GM18873 (cell line): ENCODE data around the gene KRTAP4-6.
"Not testable (repeated sequence)": the region's sequence is repeated elsewhere in the genome, so short reads cannot be mapped to it uniquely, and the experiment has no call there.

Experiments used
- ATAC-seq: cut with Tn5 transposase; IDR thresholded peaks from one replicate; pipeline ENCODE4 v1.9.1; 2021; ENCODE audit warnings: mild to moderate bottlenecking, moderate library complexity, moderate number of reproducible peaks; ENCODE audit not compliant: unreplicated experiment, low FRiP score

KRTAP4-6 gene

GRCh38 chr17:41148971-41149651 is 8.8 kb upstream of the KRTAP4-6 start:
- not testable (repeated sequence) for ATAC-seq

DNA sequence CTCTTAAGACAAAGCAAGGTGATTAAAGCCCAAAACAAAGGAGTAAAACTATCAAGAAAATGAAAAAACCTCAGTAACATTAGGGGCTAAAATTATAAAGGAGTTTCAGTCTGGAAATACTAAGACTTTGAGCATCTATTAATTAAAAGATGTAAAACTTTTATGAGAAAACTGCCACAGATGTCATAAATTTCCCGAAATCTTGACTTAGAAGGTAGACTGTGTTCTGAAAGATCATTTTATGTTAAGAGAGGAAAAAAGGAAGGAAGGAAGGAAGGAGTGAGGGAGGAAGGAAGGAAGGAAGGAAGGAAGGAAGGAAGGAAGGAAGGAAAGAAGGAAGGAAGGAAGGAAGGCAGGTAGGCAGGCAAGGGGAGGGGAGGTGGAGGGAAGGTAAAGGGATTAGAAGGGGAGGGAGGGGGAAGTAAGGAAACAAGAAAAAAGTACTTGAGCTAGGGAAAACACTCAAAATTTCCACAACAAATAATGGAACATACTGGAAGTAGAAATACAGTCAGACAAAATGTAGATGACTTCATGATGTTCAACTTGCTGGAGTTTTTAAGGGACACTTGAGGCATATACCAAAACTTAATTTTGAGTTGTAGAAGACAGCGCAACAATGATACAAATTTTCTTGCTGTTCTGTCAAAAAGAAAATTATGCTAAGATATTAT is 7.3 kb upstream of the KRTAP4-6 start:
- no peak for ATAC-seq

- ATAC-seq: no peak
Measured at GRCh38 chr17:41145261-41145660, 4.9 kb upstream of the KRTAP4-6 start.

DNA sequence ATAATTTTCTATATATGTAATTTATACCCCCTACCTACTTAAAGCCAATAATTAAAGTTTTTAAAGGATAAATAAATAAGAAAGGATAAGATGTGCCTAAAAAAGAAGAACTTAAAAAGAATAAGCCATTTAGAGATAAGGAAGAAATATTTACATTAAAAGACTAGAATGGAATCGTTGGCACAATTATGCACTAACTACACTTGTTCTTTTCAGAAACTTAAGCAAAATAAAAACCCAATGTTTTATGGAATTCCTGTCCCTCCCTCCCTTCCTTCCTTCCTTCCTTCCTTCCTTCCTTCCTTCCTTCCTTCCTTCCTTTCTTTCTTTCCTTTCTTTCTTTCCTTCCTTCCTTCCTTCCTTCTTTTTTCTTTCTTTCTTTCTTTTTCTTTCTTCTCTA is 4.5 kb upstream of the KRTAP4-6 start:
- no peak for ATAC-seq

DNA sequence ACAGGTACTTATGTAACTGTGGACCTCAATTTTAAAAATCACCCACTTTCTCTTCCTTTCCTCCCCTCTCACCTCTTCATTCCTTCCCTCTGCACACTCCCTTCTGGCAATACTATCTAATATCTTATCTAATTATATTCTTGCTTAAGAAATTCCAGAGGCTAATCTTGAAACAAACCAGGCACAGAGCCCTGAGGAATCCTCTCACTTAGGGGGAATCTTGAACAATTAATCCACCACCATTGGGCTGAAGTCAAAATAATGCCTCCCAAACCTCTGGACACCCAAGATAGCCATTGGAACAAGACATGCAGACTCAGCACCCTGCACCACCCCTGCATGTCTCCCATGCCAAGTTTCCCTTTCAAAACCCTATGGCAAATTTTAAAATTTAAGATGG is 1.0 kb upstream of the KRTAP4-6 start:
- no peak for ATAC-seq

- ATAC-seq: not testable (repeated sequence)
Measured at GRCh38 chr17:41139865-41140264, 479 bp downstream of the KRTAP4-6 start.

DNA sequence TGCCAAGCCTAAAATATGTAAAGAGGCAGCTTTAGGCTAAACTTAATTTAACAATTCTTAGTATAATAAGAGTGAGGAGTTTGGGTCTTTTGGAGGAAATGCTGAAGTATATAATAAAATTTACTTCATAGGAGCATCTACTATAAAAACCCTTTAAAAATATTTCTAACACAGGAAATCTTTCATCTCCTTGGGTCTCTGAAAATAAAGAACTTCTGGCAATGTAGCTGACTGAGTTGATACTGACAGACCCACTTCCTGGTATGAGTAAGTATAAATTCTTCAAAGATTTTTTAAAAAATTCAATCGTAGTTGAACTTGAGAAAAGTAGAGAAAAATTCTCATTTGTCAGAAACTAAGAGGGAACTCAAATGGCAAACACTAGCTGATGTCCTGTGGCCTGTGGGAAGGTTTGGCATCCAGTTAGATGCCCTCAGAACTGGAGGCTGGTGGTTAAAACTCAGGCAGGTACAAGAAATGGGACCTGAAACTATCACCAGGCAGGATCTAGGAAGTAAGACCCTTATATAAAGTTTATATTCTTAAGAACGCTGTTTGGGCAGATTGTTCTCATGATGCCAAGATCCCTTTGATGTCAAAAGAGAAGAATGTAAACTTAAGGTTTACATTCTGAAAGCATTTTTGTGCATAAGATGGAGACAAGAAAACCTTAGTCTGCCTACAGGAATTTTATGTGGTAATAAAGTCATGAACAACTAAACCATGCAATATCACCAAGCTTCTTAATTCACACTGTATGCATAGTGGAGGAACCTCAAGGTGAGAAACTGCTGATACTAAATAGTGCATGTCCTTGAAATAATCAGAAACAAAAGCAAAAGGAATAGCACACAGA is 6.2 kb downstream of the KRTAP4-6 start:
- ATAC-seq: no peak

- ATAC-seq: no peak
Measured at GRCh38 chr17:41131979-41132378, 8.4 kb downstream of the KRTAP4-6 start.

GRCh38 chr17:41127371-41127770 is 13.0 kb downstream of the KRTAP4-6 start:
- ATAC-seq: no peak

DNA sequence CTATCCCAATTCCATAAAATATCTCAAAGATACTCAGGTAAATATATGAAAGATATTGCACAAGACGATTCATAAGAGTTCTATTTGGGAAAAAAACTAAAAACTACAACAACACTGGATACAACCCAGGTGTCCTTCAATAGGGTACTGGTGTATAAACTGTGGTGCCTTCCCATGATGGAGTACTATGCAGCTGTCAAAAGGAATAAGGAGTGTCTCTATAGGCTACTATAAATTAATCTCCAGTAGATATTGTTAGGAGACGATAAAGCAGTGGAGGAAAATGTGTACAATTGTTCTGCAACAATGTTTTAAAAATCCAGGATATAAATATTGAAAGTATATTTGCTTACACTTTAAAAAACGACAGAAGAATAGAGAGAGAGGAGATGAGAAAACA is 13.9 kb downstream of the KRTAP4-6 start:
- ATAC-seq: no peak

DNA sequence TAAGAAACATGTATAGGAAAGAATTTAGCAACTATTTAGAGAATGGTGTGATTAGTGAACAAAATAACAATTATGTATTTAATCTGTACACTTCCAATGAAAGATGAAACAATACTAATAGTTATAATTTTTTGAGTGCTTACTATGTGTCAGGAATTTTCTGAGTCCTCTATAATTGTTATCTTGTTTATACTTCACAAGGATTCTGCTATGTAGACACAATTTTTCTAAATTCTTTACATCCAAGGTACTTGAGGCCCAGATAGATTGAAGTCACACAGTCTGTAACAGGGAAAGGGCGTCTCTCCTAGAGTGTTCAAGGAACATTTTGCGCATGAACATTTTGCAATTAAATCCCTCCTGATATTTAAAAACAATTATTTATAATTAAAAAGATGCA is 15.3 kb downstream of the KRTAP4-6 start:
- no peak for ATAC-seq

DNA sequence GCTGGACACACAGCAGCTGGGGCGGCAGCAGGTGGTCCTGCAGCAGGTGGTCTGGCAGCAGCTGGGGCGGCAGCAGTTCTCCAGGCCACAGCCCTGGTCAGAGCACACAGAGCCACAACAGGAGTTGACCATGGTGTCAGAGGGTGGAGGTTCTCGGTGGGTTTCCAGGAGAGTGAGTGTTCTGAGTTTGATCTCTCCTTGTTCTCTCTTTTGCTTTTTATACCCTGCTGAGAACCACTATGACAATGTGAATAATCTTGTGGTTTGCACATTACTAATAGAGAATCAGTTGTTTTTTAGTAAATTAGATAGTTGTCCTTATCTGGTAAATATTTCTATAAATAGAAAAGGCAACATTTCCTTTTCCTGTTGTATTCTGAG is 16.4 kb downstream of the KRTAP4-6 start, which contains the start of gene KRTAP4-12:
Gene KRTAP4-12 (minus strand): TSS at position 192 of the 381 bp plus-strand sequence. CDS start 60 bp downstream, at position 132.
- ATAC-seq: not testable (repeated sequence)

DNA sequence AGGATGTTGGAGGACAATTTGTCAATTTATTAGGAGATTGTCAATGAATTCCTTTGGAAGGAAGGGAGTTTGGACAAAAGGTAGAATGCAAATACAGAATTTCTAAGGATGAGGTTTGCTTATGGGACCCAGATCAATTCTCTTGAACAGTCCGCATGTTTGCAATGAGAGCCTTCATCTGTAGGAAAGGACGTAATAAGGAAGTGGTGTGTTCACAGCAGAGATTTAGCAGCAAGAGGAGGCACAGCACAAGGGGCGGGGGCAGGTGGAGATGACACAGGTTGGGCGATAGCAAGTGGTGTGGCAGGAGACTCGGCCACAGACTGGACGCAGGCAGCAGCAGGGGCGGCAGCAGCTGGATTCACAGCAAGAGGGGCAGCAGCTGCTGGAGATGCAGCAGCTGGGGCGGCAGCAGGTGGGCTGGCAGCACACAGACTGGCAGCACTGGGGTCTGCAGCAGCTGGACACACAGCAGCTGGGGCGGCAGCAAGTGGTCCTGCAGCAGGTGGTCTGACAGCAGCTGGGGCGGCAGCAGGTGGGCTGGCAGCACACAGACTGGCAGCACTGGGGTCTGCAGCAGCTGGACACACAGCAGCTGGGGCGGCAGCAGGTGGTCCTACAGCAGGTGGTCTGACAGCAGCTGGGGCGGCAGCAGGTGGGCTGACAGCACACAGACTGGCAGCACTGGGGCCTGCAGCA is 16.9 kb downstream of the KRTAP4-6 start:
- ATAC-seq: not testable (repeated sequence)

- no peak for ATAC-seq
Measured at GRCh38 chr17:41121742-41122141, 18.6 kb downstream of the KRTAP4-6 start.

DNA sequence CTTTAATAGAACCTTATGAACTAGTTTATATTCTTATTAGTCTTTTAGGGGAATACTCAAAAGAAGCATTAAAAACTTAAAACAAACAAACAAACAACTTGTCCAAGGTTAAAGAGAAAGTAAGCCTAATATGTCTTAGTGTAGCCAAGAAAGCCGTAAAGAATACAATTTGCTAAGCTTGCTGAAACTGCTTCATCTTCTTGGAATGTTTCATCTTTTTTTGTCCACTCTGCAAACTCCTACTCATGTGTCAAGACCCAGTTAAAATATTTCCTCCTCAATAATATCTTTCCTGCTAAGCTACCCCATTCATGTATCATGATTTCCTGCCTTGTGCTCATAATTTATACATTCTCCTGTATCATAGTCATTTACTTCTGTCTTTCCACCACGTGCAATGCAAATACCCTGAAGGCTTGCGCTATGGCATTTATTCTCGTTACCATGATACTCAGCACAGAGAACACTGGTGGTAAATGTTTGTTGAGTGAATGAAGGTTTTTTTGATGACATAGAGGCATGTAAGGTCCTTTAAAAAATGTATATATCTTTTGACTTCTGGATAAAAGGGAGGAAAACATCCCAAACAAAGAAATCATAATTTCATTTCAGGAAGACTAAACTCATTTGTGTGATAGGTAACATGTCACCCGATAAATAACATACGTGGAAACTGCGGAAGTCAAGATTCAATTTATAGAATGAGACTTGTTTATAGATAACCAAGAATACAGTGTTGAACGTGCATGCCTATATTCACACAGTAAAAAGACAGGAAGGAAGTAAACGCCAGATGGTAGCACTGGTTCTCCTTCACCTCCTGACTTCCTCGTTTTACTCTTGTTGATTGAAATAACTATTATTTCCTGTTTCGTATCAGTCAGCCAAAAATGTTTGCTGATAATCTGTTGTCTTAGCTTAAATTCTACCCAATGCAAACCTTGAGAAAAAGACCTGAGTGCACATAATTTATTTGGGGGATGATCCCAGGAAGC is 20.4 kb downstream of the KRTAP4-6 start:
- ATAC-seq: not testable (repeated sequence)

DNA sequence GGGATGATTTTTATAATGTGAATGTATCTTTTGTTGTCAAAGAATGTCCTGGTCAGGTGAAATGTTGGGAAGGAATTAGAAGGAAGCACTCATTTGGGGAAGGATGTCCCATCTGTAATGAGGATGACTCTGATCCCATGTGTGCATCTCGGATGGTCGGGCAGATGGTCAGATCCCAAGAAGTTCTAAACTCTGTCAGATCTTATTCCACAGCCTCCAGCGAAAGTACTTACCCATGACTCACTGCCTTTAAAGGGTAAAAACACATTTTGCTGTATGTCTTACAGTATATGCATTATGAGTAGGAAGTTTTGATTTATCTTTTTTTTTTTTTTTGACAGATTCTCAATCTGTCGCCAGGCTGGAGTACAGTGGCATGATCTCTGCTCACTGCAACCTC is 21.6 kb downstream of the KRTAP4-6 start:
- no peak for ATAC-seq

DNA sequence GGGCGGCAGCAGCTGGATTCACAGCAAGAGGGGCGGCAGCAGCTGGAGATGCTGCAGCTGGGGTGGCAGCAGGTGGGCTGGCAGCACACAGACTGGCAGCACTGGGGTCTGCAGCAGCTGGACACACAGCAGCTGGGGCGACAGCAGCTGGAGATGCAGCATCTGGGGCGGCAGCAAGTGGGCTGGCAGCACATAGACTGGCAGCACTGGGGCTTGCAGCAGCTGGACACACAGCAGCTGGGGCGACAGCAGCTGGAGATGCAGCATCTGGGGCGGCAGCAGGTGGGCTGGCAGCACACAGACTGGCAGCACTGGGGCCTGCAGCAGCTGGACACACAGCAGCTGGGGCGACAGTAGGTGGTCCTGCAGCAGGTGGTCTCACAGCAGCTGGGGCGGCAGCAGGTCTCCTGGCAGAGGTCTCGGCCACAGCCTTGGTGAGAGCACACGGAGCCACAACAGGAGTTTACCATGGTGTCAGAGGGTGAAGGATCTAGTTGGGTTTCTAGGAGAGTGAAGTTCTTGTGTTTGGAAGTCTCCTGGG is 22.4 kb downstream of the KRTAP4-6 start, which contains the start of gene KRTAP4-11:
Gene KRTAP4-11 (minus strand): TSS at position 528 of the 541 bp plus-strand sequence. CDS start 58 bp downstream, at position 470.
- ATAC-seq: not testable (repeated sequence)

- ATAC-seq: no peak
Measured at GRCh38 chr17:41116297-41116696, 24.0 kb downstream of the KRTAP4-6 start.
